KOPT-K1 (cell line): ENCODE data around the gene SCRN2.

Experiments
- H3K27ac ChIP-seq: fragments of 200-600 bp; sonication (generic); 2 replicates; pipeline ENCODE4 v1.5.1; 2016; ENCODE audit warnings: antibody characterized with exemption, mild to moderate bottlenecking, low read depth, low read length; ENCODE audit not compliant: poor library complexity, severe bottlenecking
- H3K36me3 ChIP-seq: fragments of 200-600 bp; sonication (generic); 2 replicates; pipeline ENCODE4 v1.5.1; 2017; ENCODE audit warnings: antibody characterized with exemption, mild to moderate bottlenecking, low read length, moderate library complexity; ENCODE audit not compliant: insufficient read depth
- H3K9me3 ChIP-seq: fragments of 200-600 bp; sonication (generic); 2 replicates; pipeline ENCODE4 v1.5.1; 2017; ENCODE audit warnings: antibody characterized with exemption, low read length, mild to moderate bottlenecking; ENCODE audit not compliant: insufficient read depth, poor library complexity, severe bottlenecking

SCRN2 gene

DNA sequence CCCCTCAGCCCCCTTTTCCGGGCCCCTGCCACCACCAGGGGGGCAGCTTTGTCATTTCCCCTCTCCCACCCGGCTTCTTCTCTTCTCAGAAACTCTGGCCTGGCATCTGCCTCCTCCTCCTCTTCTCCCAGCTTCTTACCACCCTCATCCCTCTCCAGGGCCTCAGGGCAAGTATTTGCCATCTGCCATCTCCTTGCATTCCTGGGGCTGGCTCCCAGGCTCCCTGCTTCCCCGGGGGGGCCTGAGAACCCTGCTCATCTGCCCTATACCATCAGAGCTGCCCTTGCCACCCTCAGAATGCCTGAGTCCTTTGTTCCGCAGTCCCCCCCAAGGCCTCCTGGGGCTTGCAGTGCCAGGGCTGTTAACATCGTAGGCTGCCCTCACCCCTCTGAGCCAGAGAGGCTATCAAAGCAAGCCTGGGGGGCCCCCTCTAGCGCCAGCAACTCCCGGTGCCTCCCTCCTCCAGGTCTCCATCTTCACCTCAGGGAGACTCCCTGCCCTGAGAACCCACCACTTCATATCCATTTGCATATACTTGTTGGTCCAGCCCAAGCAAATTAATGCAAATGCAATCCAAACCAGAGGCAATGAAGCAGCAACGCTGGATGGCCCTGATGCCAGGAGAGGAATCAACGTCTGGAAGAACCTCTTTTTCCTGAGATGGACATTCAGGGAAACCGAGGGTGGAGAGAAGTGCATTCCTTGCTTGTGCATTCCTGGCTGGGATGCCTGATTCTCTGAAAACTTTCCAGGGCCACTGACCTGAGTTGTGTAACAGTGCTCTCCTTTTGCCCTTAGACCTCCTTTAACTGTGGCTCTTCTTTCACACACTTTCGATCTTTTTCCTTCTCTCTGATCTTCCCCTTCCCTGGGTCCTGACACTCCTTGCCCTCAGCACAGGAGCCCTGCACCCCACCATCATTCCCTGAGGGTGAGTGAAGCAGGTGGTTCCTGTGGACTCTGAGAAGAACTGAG, 34.2 kb upstream of the SCRN2 start:
- H3K9me3 ChIP-seq = no peaks in the 10 kb centered on the region
- no peak overlapping the region for H3K27ac ChIP-seq
- no peaks in the 10 kb centered on the region for H3K36me3 ChIP-seq

DNA sequence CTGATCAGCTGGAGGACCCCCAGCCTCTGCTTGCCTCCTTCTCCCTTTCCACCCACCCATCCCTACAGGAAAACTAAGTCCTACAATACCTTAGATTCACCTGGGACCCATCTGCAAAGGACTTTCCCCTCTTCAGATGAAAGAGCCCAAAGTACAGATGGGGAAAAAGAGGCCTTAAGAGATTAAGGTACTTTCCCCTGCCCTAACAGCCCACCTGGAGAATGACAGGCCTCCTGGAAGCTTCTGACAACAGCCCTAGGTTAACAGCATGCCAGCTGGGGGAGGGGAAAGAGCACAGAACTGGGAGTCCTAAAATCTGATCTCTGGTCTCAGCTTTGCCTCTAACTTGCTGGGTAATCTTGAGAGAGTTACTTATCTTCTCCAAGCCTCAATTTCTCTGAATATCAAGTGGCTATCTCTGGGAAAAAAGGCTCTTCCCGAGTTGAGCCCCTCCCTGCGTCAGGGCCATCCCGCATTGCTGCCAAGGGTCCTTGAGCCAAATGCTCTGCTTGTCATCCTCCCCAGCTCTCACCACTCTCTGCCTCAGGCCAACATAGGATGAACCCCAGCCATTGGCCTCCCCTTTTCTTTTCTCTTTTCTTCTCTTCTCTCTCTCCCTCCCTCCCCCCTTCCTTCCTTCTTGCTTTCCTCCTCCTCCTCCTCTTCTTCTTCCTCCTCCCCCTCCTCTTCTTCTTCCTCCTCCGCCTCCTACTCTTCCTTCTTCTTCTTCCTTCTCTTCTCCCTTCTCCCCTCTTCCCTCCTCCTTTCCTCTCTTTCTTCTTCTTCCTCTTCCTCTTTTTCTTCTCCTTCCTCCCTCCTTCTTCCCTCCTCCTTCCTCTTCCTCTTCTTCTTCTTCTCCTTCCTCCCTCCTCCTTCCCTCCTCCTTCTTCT, 32.4 kb upstream of the SCRN2 start:
- Histone ChIP-seq H3K9me3 (no peaks in the 10 kb centered on the region), H3K36me3 (no peaks in the 10 kb centered on the region), H3K27ac (no peak overlapping the region)

DNA sequence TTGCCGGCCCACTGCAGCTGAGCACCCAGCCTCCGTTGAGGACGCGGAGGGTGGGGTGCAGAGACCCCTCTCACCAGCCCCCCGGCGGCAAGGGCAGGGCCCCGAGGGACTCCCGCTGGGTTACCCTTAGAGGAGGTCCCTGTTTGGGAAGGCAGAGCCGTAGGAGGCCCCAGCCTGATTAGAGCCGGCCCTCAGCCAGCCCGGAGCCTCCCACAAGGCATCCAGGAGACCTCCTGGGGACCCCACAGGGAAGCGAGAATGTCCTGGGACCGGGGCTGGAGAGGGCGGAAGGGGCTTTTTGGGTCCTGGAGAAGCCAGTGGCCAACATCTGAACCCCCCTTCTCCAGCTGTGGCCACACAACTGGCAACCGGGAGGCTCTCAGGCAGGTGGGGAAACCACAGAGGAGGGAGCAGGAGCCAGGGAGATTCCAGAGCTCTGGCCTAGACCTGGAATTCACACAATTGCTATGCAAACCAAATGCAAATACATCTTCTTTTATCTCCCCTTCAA, 31.6 kb upstream of the SCRN2 start:
- no peaks in the 10 kb centered on the region for H3K36me3 ChIP-seq
- H3K9me3 ChIP-seq = no peaks in the 10 kb centered on the region
- no peak overlapping the region for H3K27ac ChIP-seq

DNA sequence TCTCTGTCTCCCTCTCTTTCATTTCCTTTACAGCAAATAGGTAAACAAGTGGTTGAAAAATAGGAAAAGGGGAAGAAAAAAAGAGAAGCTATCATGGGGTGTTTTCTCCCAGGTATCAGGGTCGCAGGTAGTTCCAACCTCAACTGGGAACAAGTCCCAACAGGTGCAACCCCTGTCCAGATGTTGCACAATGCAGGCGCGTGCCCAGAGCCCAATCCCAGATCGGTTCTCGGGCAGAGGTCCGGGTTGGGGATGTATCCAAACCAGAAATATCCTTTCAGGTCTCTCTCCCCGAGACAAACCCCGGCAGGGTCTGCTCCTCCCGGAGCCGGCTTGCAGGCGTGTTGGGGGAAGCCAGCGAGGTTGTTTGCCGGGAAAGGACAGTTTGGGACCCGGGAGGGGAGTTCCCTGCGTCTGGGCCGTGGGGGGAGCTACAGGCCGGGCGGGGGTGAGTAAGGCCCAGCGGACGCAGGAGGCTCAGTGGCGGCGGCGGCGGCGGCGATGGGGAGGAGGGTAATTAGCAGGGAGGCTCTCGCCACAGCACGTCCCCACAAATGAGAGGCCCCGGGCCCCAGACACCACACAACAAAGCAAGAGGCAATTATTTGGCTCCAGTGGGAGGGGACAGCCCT, 31.1 kb upstream of the SCRN2 start:
- Histone ChIP-seq H3K36me3 (no peaks in the 10 kb centered on the region), H3K27ac (no peak overlapping the region), H3K9me3 (no peaks in the 10 kb centered on the region)

DNA sequence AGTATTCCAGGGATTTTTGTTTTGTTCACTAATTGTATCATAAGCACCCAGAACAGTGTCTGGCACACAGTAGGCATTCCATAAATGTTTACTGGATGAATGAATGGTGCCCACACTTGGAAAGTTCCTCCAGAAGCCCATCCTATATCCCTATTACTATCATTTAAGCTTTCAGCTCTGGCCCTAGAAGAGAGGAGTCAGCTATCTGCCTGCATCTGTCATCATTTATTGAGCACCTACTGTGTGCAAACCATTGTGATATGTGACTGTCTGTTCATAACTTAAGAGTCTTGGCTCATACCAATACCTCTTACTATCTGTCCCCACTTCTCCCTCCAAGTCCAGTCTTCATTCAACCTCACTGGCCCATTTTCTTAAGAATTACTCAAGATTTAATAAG, 30.0 kb upstream of the SCRN2 start:
- Histone ChIP-seq H3K9me3 (no peaks in the 10 kb centered on the region), H3K36me3 (no peaks in the 10 kb centered on the region), H3K27ac (no peak overlapping the region)

DNA sequence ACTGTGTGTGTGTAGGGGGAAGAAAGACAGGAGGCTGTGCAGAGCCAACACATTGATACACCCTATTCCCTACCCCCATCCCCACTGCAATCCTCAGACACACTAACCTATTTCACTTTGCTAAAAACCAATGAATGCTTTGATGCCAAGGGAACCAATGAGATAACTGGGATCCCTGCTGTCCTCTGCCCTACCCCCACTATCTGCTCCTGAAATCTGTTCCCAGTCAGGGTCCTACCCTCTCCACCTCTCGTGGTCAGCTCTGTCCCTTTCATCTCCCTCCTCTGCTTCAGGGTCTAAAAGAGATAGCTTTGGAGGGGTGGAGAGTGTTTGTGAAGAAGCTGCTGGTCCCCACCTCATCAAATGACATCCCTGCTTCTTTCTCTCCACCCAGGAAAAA, 29.0 kb upstream of the SCRN2 start:
- Histone ChIP-seq H3K9me3 (no peaks in the 10 kb centered on the region), H3K36me3 (no peaks in the 10 kb centered on the region), H3K27ac (no peak overlapping the region)

DNA sequence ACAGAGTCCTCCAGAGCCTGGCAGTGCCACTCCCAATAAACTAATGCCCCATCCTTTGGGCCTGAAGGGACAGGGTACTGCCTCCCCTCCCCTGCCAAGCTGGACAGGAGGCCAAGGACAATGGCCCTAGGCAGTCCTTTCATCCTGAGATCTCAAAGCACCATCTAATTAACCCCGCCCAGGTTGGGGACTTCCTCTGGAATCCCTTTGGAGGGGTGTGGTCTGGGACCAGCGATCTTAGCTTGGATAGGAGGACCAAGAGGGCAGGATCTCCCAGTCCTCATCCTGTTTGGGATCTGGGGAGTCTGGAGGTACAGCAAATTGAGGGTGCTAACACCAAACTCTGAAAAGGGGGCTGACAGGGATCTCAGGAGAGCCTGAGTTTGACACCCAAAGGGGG, 28.0 kb upstream of the SCRN2 start:
- Histone ChIP-seq H3K36me3 (no peaks in the 10 kb centered on the region), H3K9me3 (no peaks in the 10 kb centered on the region), H3K27ac (no peak overlapping the region)

DNA sequence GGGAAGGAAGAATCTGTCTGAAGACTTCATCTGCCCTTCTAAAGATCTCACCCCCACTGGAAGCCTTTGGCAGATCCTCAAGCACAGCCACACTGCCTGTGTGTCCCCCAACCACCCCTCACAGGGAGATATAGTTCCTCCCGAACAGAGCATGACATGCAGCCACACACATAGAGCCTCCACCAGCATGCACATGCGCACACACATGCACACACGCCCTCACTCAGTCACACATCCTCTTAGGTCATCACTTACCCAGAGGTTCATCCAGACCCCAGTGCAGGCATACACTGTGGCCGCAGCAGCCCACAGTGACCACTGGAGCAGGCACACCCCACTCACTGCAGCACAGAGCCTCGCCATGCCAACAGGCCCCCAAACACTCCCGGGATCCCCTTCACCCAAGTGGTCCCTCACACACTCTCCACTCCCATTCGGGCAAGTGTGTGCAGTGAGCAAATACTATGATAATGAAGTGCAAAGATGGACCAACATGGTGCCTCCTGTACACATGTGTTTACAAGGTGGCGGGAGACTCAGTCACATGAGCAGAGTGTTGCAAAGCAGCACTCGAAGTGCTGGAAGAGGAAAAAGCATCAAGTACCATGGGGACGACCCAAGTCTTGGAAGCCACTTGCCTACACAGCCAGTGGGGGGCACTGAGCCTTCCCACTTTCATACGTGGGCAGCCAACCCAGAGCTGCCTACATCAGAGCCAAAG, 26.9 kb upstream of the SCRN2 start:
- Histone ChIP-seq H3K9me3 (no peaks in the 10 kb centered on the region), H3K36me3 (no peaks in the 10 kb centered on the region), H3K27ac (no peak overlapping the region)

DNA sequence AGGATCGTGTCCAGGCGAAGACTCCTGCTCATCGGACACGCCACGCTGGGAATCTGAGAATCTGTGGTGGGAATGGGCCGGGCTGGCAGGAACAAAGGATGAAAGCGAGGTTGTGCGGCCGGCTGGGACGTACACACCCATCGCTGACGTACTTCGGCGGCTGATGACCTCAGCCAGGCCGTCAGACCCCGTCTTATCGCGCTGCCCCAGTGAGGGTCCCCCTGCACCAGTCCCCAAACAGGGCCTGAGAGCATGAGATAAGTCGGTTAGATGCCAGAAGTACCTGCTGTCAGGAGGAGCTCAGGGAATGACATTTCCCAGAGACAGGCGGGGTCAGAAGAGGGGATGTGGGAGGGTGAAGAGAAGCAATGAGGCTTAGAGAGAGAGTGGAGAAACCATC, 25.9 kb upstream of the SCRN2 start:
- no peak overlapping the region for H3K27ac ChIP-seq
- no peaks in the 10 kb centered on the region for H3K36me3 ChIP-seq
- H3K9me3 ChIP-seq = no peaks in the 10 kb centered on the region

DNA sequence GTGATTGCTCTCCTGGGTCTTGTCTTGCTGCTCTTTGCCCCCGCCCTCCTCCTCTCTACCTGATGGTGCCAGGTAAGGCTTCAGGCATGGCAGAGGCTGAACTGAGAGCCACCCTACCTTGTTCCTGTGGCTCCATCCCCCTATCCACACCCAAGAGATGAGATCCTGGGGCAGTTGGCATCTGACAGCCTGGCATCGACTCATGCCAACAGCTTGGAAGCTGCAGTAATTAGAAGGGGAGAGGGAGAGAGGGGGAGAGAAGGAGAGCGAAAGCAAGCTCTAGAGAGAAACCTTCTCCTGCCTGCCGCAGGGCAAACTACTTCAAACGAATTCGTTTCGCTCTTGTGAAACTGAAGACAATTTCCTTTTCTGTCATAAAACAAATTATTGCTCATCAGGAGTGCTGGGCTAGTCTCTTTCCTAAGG, 23.7 kb upstream of the SCRN2 start:
- Histone ChIP-seq H3K36me3 (no peaks in the 10 kb centered on the region), H3K9me3 (no peaks in the 10 kb centered on the region), H3K27ac (peak overlapping the region; percentile 30)

DNA sequence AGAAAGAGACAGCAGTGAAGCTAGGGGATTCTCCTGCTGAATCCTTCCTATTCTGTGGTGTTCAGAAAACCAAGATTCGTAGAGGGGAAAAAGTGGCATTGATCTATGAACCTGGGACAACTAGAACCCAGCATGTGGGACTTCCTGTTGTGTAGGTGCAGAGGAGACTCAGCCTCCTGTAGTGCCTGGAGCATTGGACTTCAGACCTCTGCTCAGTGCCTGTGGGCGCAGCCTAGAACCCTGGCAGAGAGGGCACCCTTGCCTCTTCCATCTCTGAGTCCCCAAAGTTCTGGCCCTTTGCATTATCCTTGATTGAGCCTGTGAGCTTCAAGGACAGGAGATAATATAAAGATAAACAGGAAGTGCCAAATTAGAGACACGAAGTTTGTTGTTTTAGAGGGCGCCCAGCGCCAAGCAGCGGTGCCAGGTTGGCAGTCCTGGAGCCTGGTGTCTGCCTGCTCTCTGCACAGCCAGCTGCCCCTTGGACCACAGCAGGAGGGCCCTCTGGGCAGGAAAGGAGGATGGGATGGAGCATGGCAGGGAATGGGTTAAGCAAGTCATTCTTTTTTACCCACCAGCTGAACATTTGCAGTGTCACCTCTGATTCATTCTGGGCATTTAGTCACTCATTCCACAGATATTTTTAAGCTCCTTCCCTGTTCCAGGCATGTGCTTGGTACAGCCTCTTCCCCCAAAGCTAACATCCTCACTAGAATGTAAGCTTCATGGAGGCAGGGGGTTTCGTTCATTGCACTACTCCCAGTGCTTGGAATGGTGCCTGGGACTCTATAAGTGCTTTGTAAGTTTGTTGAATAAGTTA, 21.8 kb upstream of the SCRN2 start:
- H3K27ac ChIP-seq = no peak overlapping the region
- no peaks in the 10 kb centered on the region for H3K9me3 ChIP-seq
- H3K36me3 ChIP-seq = no peaks in the 10 kb centered on the region

DNA sequence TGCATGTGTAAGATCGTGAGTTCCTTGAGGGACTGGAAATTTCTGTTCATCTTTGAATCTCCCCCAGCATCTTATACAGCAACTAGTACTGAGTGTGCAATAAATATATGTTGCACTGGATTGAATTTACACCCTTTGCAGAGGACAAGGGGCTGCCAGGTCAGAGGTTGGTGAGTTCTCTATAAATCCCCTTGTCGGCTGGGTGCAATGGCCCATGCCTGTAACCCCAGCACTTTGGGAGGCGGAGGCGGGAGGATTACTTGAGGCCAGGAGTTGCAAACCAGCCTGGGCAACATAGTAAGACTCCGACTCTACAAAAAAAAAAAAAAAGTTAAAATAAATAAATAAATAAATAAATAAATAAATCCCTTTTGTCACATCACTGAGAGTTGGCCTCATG, 19.3 kb upstream of the SCRN2 start:
- Histone ChIP-seq H3K27ac (no peak overlapping the region), H3K9me3 (no peaks in the 10 kb centered on the region), H3K36me3 (no peaks in the 10 kb centered on the region)

DNA sequence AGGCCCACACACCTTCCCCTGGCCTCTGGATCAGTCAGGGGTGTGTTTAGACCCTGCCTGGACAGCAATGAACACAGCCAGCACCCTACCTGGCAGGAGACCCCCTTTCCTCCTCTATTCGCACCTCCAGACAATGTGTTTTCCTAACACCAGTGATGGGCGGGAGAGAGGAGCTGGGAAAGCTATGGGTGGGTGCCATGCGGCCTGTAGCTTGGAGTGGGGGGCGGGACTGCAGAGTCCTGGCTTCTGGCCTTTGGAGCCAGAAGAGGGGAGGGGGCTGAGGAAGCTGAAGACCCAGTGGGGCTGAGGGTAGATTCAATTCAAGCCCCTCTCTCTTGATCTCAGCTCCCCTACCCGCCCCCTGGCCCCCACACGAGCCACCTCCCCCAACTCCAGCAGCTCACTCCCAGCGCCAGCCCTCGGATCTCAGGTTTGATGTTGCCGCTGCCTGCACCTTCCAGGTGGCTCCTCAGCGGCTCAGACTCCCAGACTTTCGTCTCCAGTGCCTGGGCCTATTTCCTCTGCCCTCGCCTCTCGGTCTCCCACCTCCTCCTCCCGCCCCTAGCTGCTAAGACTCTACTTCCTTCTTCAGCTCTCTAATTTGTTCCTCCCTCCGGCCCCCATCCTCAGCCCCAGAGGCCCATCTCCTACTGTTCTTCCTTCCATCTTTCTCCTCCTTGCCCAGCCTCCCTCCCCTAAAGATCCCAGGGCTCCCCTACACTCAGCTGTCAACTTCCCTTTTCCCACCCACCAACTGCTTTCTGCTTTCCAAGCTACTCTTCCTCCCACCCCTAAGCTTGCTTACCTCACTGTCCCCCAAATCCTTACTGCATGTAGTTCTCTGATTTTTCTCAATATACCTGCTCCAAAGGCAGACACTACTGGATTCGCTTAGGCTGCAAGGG, 16.7 kb upstream of the SCRN2 start:
- Histone ChIP-seq H3K27ac (no peak overlapping the region), H3K9me3 (no peaks in the 10 kb centered on the region), H3K36me3 (no peaks in the 10 kb centered on the region)
